HEK293 (cell line): ENCODE results near the gene NTSR2.
A peak's percentile ranks its signal among the peaks of the same experiment; 100 is the strongest.

Experiments used
- CTCF ChIA-PET: fragments of 350-600 bp; formaldehyde crosslinking; extraction: SDS; loops from one replicate; lab custom pipeline; 2021; ENCODE audit warnings: antibody characterized with exemption; lab: Yijun Ruan, JAX
- POLR2A ChIA-PET: fragments of 300-600 bp; formaldehyde crosslinking; extraction: SDS; loops from one replicate; lab custom pipeline; 2020; ENCODE audit warnings: antibody characterized with exemption, inconsistent platforms; lab: Yijun Ruan, JAX
- H3K27ac ChIP-seq: fragments of 200-500 bp; sonication (Bioruptor generic); 2 replicates; pipeline ENCODE4 v1.5.1; 2014; ENCODE audit warnings: low read depth, low read length, control low read depth, inconsistent platforms; ENCODE audit errors: extremely low read depth
- H3K36me3 ChIP-seq, 2 experiments: fragments of 200-500 bp in 1 of 2; sonication (Bioruptor generic) in 1 of 2; 1 replicate in 1 of 2; 2 replicates in 1 of 2; pipeline ENCODE4 v1.5.1; 2014 to 2017; ENCODE audit warnings: inconsistent platforms in 2 of 2, low read length in 2 of 2; ENCODE audit not compliant: control insufficient read depth in 2 of 2, insufficient read depth in 1 of 2
- H3K4me1 ChIP-seq: fragments of 200-500 bp; sonication (Bioruptor generic); 2 replicates; pipeline ENCODE4 v1.5.1; 2014; ENCODE audit warnings: mild to moderate bottlenecking, low read length, inconsistent platforms; ENCODE audit not compliant: control insufficient read depth, insufficient read depth
- H3K4me3 ChIP-seq: 2 replicates; pipeline ENCODE4 v1.5.1; 2011; ENCODE audit warnings: low read depth, mild to moderate bottlenecking, control low read depth, low read length, moderate library complexity
- H3K9me3 ChIP-seq: fragments of 200-500 bp; sonication (Bioruptor generic); 2 replicates; pipeline ENCODE4 v1.5.1; 2014; ENCODE audit warnings: low read depth, low read length, inconsistent platforms; ENCODE audit not compliant: control insufficient read depth, insufficient read depth
- GLIS1 ChIP-seq: fragments of 450-650 bp; formaldehyde crosslinking; IDR thresholded peaks from 2 replicates; pipeline ENCODE4 v1.5.1; 2016; ENCODE audit warnings: missing biosample characterization, missing genetic modification characterization
- KLF1 ChIP-seq: fragments of 450-650 bp; formaldehyde crosslinking; IDR thresholded peaks from 2 replicates; pipeline ENCODE4 v1.5.1; 2016; ENCODE audit warnings: missing biosample characterization, missing genetic modification characterization
- PRDM2 ChIP-seq: fragments of 450-650 bp; formaldehyde crosslinking; IDR thresholded peaks from 2 replicates; pipeline ENCODE4 v1.5.1; 2016; ENCODE audit warnings: missing biosample characterization, missing genetic modification characterization, borderline replicate concordance
- PRDM4 ChIP-seq: fragments of 450-650 bp; formaldehyde crosslinking; IDR thresholded peaks from 2 replicates; pipeline ENCODE4 v1.5.1; 2017; ENCODE audit warnings: missing biosample characterization, missing genetic modification characterization
- REPIN1 ChIP-seq: fragments of 450-650 bp; formaldehyde crosslinking; IDR thresholded peaks from 2 replicates; pipeline ENCODE4 v1.5.1; 2017; ENCODE audit warnings: missing biosample characterization, missing genetic modification characterization, low read depth
- SCRT2 ChIP-seq: fragments of 450-650 bp; formaldehyde crosslinking; IDR thresholded peaks from 2 replicates; pipeline ENCODE4 v1.5.1; 2016; ENCODE audit warnings: missing biosample characterization, missing genetic modification characterization
- ZBTB17 ChIP-seq: fragments of 450-650 bp; formaldehyde crosslinking; IDR thresholded peaks from 2 replicates; pipeline ENCODE4 v1.5.1; 2016; ENCODE audit warnings: missing biosample characterization, missing genetic modification characterization
- ZEB2 ChIP-seq: fragments of 450-650 bp; formaldehyde crosslinking; IDR thresholded peaks from 2 replicates; pipeline ENCODE4 v1.5.1; 2016; ENCODE audit warnings: missing biosample characterization, missing genetic modification characterization
- ZFP37 ChIP-seq: fragments of 450-650 bp; formaldehyde crosslinking; IDR thresholded peaks from 2 replicates; pipeline ENCODE4 v1.5.1; 2016; ENCODE audit warnings: missing biosample characterization, missing genetic modification characterization
- ZNF10 ChIP-seq: fragments of 450-650 bp; formaldehyde crosslinking; IDR thresholded peaks from 2 replicates; pipeline ENCODE4 v1.5.1; 2017; ENCODE audit warnings: missing biosample characterization, missing genetic modification characterization
- ZNF121 ChIP-seq: fragments of 450-650 bp; formaldehyde crosslinking; IDR thresholded peaks from 2 replicates; pipeline ENCODE4 v1.5.1; 2016; ENCODE audit warnings: missing biosample characterization, missing genetic modification characterization
- ZNF169 ChIP-seq: fragments of 450-650 bp; formaldehyde crosslinking; IDR thresholded peaks from 2 replicates; pipeline ENCODE4 v1.5.1; 2016; ENCODE audit warnings: missing biosample characterization, missing genetic modification characterization
- ZNF2 ChIP-seq: fragments of 450-650 bp; formaldehyde crosslinking; IDR thresholded peaks from 2 replicates; pipeline ENCODE4 v1.5.1; 2016; ENCODE audit warnings: missing biosample characterization, missing genetic modification characterization
- ZNF335 ChIP-seq: fragments of 450-650 bp; formaldehyde crosslinking; conservative IDR thresholded peaks from 2 replicates; pipeline ENCODE4 v1.5.1; 2016; ENCODE audit warnings: missing biosample characterization, missing genetic modification characterization
- ZNF501 ChIP-seq: fragments of 450-650 bp; formaldehyde crosslinking; IDR thresholded peaks from 2 replicates; pipeline ENCODE4 v1.5.1; 2016; ENCODE audit warnings: missing biosample characterization, missing genetic modification characterization
- ZNF510 ChIP-seq: fragments of 450-650 bp; formaldehyde crosslinking; IDR thresholded peaks from 2 replicates; pipeline ENCODE4 v1.5.1; 2018; ENCODE audit warnings: mild to moderate bottlenecking, missing genetic modification characterization, missing biosample characterization; ENCODE audit not compliant: insufficient replicate concordance
- ZNF654 ChIP-seq: fragments of 450-650 bp; formaldehyde crosslinking; IDR thresholded peaks from 2 replicates; pipeline ENCODE4 v1.5.1; 2016; ENCODE audit warnings: low read depth, missing biosample characterization, missing genetic modification characterization
- ZNF830 ChIP-seq: fragments of 450-650 bp; IDR thresholded peaks from 2 replicates; pipeline ENCODE4 v1.5.0; 2018; ENCODE audit warnings: missing biosample characterization, missing genetic modification characterization, low read depth, mild to moderate bottlenecking, moderate library complexity
- TF ChIP-seq, protein P1 (sequence below): fragments of 450-650 bp; formaldehyde crosslinking; IDR thresholded peaks from 2 replicates; pipeline ENCODE4 v1.5.1; 2016; ENCODE audit warnings: missing biosample characterization, missing genetic modification characterization

The NTSR2 gene

DNA sequence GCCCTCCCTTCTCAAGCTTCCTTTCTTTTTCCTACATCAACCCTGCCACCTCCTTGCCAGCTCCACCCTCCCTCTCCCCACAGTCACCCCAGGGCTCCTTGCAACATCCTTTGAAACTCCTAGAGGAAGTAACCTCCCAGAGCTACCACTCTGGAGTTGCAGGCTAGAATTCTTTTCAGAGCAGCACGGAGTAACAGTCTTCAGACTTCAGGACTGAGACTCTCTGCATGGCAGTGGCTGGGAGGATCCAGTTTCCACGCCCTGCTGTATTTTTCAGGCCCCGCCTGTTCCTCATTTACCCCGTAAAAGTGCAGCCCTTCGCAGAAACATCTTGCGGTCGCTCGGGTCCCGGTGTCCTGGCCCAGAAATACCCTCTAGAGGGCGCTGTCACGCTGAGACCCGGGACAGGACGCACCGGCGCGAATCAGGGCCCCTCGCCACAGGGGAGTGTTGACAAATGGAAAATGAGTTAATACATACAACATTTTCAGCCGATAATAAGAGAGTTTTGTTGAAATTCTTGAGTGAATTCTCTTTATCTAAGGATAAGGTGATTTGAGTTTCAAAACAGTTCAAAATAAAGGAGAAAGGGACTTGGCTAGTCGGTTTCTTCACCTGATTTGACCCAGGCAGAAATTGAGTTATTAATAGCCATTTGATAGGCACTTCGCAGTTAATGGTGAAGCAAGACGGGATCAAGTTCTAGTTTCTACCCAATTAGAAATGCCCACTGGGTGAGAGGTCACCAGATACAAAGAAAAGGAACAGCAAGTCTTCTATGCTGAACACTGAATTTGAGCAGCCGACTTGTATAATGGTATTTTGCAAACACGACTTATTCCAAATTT is 18.5 kb upstream of the NTSR2 start:
- POLR2A ChIA-PET, result interaction anchor here (1.0 kb wide), 1 partner anchor 56 kb away, joined by 4 read pairs; no protein-coding TSS in a partner anchor

More for the DNA sequence above, 18.5 kb upstream of the NTSR2 start:
- Histone ChIP-seq H3K27ac (no peak overlapping the region), H3K4me1 (no peaks in the 10 kb centered on the region), H3K36me3 (no peaks in the 10 kb centered on the region), H3K4me3 (no peak overlapping the region), H3K9me3 (no peaks in the 10 kb centered on the region)
- TF ChIP-seq ZNF335, result peak; percentile 41; the same call in 1 of the 2 replicates
- TF ChIP-seq ZEB2 (tag by site-specific recombination), result 0 out of 2 replicates have a peak, but pooled peaks have one; percentile 40
- TF ChIP-seq ZNF10, result 0 out of 2 replicates have a peak, but pooled peaks have one; percentile 40
- no peak for TF ChIP-seq REPIN1 (tag by site-specific recombination)
- TF ChIP-seq ZNF169, result no peak
- no peak for TF ChIP-seq ZNF510
- TF ChIP-seq ZNF121, result no peak
- TF ChIP-seq GLIS1 (tag by site-specific recombination), result 0 out of 2 replicates have a peak, but pooled peaks have one; percentile 12
- TF ChIP-seq PRDM2, result no peak
- peak; percentile 92 for TF ChIP-seq SCRT2 (tag by site-specific recombination)
- no peak for TF ChIP-seq ZNF830 (tag by site-specific recombination)
- peak; percentile 69 for TF ChIP-seq ZNF654 (tag by site-specific recombination)
- 0 out of 2 replicates have a peak, but pooled peaks have one; percentile 46 for TF ChIP-seq ZNF2 (tag by site-specific recombination)
- peak; percentile 27; the same call in 1 of the 2 replicates for TF ChIP-seq KLF1
- no peak for TF ChIP-seq PRDM4 (tag by site-specific recombination)
- TF ChIP-seq ZNF501 (tag by site-specific recombination), result peak; percentile 44; the same call in 1 of the 2 replicates
- TF ChIP-seq ZBTB17, result 0 out of 2 replicates have a peak, but pooled peaks have one; percentile 33
- 0 out of 2 replicates have a peak, but pooled peaks have one; percentile 42 for TF ChIP-seq ZFP37 (tag by site-specific recombination)
- TF ChIP-seq, protein P1, sequence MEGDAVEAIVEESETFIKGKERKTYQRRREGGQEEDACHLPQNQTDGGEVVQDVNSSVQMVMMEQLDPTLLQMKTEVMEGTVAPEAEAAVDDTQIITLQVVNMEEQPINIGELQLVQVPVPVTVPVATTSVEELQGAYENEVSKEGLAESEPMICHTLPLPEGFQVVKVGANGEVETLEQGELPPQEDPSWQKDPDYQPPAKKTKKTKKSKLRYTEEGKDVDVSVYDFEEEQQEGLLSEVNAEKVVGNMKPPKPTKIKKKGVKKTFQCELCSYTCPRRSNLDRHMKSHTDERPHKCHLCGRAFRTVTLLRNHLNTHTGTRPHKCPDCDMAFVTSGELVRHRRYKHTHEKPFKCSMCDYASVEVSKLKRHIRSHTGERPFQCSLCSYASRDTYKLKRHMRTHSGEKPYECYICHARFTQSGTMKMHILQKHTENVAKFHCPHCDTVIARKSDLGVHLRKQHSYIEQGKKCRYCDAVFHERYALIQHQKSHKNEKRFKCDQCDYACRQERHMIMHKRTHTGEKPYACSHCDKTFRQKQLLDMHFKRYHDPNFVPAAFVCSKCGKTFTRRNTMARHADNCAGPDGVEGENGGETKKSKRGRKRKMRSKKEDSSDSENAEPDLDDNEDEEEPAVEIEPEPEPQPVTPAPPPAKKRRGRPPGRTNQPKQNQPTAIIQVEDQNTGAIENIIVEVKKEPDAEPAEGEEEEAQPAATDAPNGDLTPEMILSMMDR (tag by site-specific recombination), result peak; percentile 70
- CTCF ChIA-PET, result interaction anchor here (0.6 to 13.9 kb wide), 42 partner anchors 8 to 1839 kb away, joined by 3 to 247 read pairs (median 4); no protein-coding TSS in a partner anchor
